Upper lobe of left lung (tissue), 6 donors: ENCODE data around the gene TEDC1. TPM values are rescaled to one million over a fixed set of nuclear protein-coding genes. Genes with fewer than 3 reads are reported as not detected.
A peak's percentile ranks its signal among the peaks of the same experiment; 100 is the strongest.

Experiments
- ATAC-seq, 2 donors: fragments of 200-7000 bp; cut with Tn5 transposase; one replicate each; pipeline ENCODE4 v1.9.1; 2022; ENCODE audit warnings: mild to moderate bottlenecking in 2 of 2, moderate library complexity in 2 of 2; ENCODE audit not compliant: low FRiP score in 2 of 2
- DNase-seq, 2 donors: peaks; one replicate each; pipeline ENCODE4 v3.0.0-alpha.2; 2019 to 2020
- H3K27ac ChIP-seq, 4 donors: fragments of 200-600 bp; sonication (generic); one replicate each; pipeline ENCODE4 v1.5.1; 2016 to 2019
- H3K27me3 ChIP-seq, 4 donors: fragments of 200-600 bp; sonication (generic); one replicate each; pipeline ENCODE4 v1.5.1; 2017 to 2019
- H3K36me3 ChIP-seq, 4 donors: fragments of 200-600 bp; sonication (generic); one replicate each; pipeline ENCODE4 v1.5.1; 2016 to 2019
- H3K4me1 ChIP-seq, 4 donors: fragments of 200-600 bp; sonication (generic); one replicate each; pipeline ENCODE4 v1.5.1; 2018 to 2019
- H3K4me3 ChIP-seq, 4 donors: fragments of 200-600 bp; sonication (generic); one replicate each; pipeline ENCODE4 v1.5.1; 2017 to 2019; ENCODE audit warnings: mild to moderate bottlenecking in 2 of 4, moderate library complexity in 1 of 4
- H3K9me3 ChIP-seq, 4 donors: fragments of 200-600 bp; sonication (generic); one replicate each; pipeline ENCODE4 v1.5.1; 2018 to 2019
- EP300 ChIP-seq, 4 donors: sonication (generic); formaldehyde crosslinking; IDR thresholded peaks; one replicate each; pipeline ENCODE4 v1.5.1; 2017; ENCODE audit warnings: antibody characterized with exemption in 4 of 4, control low read depth in 2 of 4
- POLR2A ChIP-seq, 4 donors: fragments of 450-650 bp; IDR thresholded peaks; one replicate each; pipeline ENCODE4 v1.5.1; 2016 to 2017; ENCODE audit warnings: antibody characterized with exemption in 4 of 4, mild to moderate bottlenecking in 2 of 4
- POLR2AphosphoS5 ChIP-seq, 2 donors: sonication (generic); formaldehyde crosslinking; IDR thresholded peaks; one replicate each; pipeline ENCODE4 v1.5.1; 2017; ENCODE audit warnings: antibody characterized with exemption in 2 of 2
- WGBS, 2 donors: methylation state at CpG; one replicate each; pipeline ENCODE4 v1.1.5; 2017 to 2018; 5-methylcytosine and 5-hydroxymethylcytosine counted together
- total RNA-seq, 6 donors: library from RNA; depleted of rRNA in 4 of 6; stranded (reverse); fragments of >200 nt in 4 of 6; gene quantifications; one replicate each; pipeline versions ENCODE4 v1.1.0 to v1.2.1, GENCODE V29; 2016 to 2021
- TF ChIP-seq, protein P1 (sequence below), 6 experiments: fragments of 450-650 bp in 4 of 6; fragments of 200-600 bp in 2 of 6; sonication (generic) in 2 of 6; IDR thresholded peaks; one replicate each; pipeline ENCODE4 v1.5.1; 2016 to 2019; ENCODE audit warnings: antibody characterized with exemption in 6 of 6
- donor health status: DM: no; HTN: no; CAD: no; lungs with moderate emphysema.
- donor health status: DM: no; HTN: yes; CAD: no; lungs with severe emphysema.

TEDC1 gene
- total RNA-seq, 6 donors from 2014 or later, result 13.8 to 38.5 (median 17.4) TPM

DNA sequence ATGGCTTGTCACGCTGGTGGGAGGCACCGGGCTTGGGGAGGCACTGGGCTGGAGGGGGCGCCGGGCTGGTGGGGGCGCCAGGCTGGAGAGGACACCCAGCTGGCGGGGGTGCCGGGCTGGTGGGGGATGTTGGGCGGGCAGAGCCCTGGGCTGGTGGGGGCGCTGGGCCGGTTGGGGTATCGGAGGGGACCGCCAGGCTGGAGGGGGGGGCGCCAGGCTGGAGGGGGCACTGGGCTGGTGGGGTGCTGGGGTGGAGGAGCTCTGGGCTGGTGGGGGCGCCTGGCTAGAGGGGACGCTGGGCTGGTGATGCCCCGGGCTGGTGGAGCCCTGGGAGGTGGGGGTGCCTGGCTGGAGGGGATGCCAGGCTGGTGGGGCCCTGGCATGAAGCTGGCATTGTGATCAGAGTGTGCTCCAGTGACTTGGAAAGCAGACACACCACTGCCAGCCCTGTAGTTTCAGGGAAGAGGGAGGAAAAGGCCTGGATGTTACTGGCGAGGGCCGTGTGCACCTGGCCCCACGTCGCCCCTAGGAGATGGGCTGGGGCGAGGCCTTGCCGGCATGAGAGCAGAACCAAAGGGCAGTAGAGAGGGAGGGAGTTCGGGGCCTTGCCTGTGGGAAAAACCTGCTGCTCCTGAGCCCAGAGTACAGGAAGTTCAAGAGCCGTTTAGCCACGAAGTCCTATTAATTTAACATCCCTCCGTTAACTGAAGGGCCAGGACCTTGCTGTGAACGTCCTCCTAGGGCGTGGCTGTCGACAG lies 13.1 kb downstream of the TEDC1 start:
- Histone ChIP-seq H3K27ac (no peak overlapping the region), H3K4me3 (no peak overlapping the region), H3K36me3 (no peaks in the 10 kb centered on the region), H3K4me1 (no peaks in the 10 kb centered on the region), H3K9me3 (no peaks in the 10 kb centered on the region), H3K27me3 (no peaks in the 10 kb centered on the region)
- TF ChIP-seq POLR2A (IDR thresholded peaks at IDR 0.05) (no peak), POLR2AphosphoS5 (IDR thresholded peaks at IDR 0.05) (no peak), EP300 (IDR thresholded peaks at IDR 0.05) (no peak)
- TF ChIP-seq, protein P1, sequence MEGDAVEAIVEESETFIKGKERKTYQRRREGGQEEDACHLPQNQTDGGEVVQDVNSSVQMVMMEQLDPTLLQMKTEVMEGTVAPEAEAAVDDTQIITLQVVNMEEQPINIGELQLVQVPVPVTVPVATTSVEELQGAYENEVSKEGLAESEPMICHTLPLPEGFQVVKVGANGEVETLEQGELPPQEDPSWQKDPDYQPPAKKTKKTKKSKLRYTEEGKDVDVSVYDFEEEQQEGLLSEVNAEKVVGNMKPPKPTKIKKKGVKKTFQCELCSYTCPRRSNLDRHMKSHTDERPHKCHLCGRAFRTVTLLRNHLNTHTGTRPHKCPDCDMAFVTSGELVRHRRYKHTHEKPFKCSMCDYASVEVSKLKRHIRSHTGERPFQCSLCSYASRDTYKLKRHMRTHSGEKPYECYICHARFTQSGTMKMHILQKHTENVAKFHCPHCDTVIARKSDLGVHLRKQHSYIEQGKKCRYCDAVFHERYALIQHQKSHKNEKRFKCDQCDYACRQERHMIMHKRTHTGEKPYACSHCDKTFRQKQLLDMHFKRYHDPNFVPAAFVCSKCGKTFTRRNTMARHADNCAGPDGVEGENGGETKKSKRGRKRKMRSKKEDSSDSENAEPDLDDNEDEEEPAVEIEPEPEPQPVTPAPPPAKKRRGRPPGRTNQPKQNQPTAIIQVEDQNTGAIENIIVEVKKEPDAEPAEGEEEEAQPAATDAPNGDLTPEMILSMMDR (IDR thresholded peaks at IDR 0.05), result no peak
- DNase-seq, result peak; percentile 15 to 81
- ATAC-seq, result peak in 1 of 2 donors; percentile 2
- 71 to 81% methylated on average over 25 to 29 of the region's 29 CpGs for WGBS, 2 donors

DNA sequence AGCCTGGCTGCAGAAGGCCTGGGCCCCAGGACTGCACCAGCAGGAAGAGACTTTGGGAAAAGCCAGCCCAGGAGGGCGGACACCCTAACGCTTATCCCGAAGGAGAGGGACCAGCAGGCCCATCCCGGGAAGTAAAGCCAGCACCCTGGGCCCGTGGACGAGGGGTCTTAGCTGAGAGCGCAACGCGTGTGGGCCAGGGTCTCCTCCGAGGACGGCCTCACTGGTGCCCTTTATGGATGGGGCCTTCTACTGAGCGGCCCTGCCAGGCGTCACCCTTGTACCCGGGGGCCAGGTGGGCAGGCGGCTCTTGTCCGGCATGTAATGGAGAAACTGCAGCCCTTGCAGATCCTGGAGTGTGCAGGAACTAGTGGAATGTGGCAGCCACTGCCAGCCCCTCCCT lies 14.1 kb downstream of the TEDC1 start:
- Histone ChIP-seq H3K27me3 (no peaks in the 10 kb centered on the region), H3K4me1 (no peaks in the 10 kb centered on the region), H3K27ac (no peak overlapping the region), H3K9me3 (no peaks in the 10 kb centered on the region), H3K36me3 (no peaks in the 10 kb centered on the region), H3K4me3 (no peak overlapping the region)
- TF ChIP-seq EP300 (IDR thresholded peaks at IDR 0.05) (no peak), POLR2AphosphoS5 (IDR thresholded peaks at IDR 0.05) (no peak), POLR2A (IDR thresholded peaks at IDR 0.05) (no peak)
- TF ChIP-seq, protein P1 (IDR thresholded peaks at IDR 0.05), result no peak
- peak; percentile 18 to 61 for DNase-seq
- ATAC-seq, result peak in 1 of 2 donors; percentile 0
- WGBS, 2 donors, result 86 to 87% methylated on average over 12 of the region's 16 CpGs

DNA sequence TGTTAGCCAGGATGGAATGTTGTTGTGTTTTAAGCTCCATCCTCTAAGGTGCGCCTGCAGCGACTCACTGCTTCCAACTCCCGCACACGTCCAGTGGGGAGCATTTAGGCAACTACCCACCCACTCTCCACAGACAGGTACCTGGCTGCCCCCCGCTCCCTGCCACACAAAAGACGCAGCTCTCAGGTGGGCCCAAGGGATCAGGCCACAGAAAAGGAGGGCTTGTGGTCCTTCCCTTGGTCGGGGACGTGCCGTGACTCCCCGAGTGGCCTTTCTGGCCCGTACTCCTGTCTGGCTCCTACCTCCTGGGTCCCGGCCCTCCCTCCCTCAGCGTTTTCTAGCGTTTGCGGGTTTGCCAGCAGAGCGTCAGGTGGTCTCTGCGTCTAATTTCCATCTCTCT lies 16.2 kb downstream of the TEDC1 start:
- 59 to 61% methylated on average over 15 to 17 of the region's 17 CpGs for WGBS, 2 donors
- no peaks in the 10 kb centered on the region for H3K4me1 ChIP-seq

DNA sequence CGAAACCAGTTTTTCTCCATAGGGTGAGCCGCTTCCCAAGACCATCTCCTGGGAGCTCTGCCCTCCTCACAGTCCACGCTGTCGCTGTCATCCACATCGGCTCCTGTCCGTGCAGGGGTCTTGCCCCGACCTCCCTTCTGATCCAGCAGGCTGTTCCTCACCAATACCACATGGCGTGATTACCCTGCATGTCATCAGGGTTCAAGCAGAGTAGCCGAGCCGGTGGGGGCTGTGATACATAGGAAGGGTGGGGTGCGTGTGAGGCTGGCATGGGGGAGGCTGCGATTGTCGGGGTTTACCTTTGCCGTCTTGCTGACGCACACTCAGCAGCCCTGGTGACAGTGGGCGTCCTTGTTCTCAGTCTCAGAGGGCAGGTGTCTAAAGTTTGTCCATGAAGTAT lies 17.0 kb downstream of the TEDC1 start:
- DNase-seq, result peak in 1 of 2 donors; percentile 11

More for the DNA sequence above, 16.2 kb downstream of the TEDC1 start:
- DNase-seq (peak in 1 of 2 donors; percentile 10), ATAC-seq (no peak)
- TF ChIP-seq, protein P1 (IDR thresholded peaks at IDR 0.05), result no peak
- no peak for TF ChIP-seq EP300 (IDR thresholded peaks at IDR 0.05)
- no peak for TF ChIP-seq POLR2AphosphoS5 (IDR thresholded peaks at IDR 0.05)
- no peak for TF ChIP-seq POLR2A (IDR thresholded peaks at IDR 0.05)
- no peak overlapping the region for H3K4me3 ChIP-seq
- H3K36me3 ChIP-seq, result no peaks in the 10 kb centered on the region
- no peaks in the 10 kb centered on the region for H3K9me3 ChIP-seq
- no peaks in the 10 kb centered on the region for H3K27me3 ChIP-seq
- H3K27ac ChIP-seq, result no peak overlapping the region

More for the DNA sequence above, 17.0 kb downstream of the TEDC1 start:
- 66 to 68% methylated on average over 16 of the region's 16 CpGs for WGBS, 2 donors
- H3K36me3 ChIP-seq, result no peaks in the 10 kb centered on the region
- no peak for TF ChIP-seq POLR2A (IDR thresholded peaks at IDR 0.05)
- TF ChIP-seq, protein P1 (IDR thresholded peaks at IDR 0.05), result no peak
- no peak for TF ChIP-seq EP300 (IDR thresholded peaks at IDR 0.05)
- no peak for TF ChIP-seq POLR2AphosphoS5 (IDR thresholded peaks at IDR 0.05)
- no peak overlapping the region for H3K27ac ChIP-seq
- ATAC-seq, result no peak
- H3K27me3 ChIP-seq, result no peaks in the 10 kb centered on the region
- H3K9me3 ChIP-seq, result no peaks in the 10 kb centered on the region
- no peak overlapping the region for H3K4me3 ChIP-seq
- H3K4me1 ChIP-seq, result no peaks in the 10 kb centered on the region
